ENCODE measurements around the gene PPP1R14C.

PPP1R14C gene

DNA sequence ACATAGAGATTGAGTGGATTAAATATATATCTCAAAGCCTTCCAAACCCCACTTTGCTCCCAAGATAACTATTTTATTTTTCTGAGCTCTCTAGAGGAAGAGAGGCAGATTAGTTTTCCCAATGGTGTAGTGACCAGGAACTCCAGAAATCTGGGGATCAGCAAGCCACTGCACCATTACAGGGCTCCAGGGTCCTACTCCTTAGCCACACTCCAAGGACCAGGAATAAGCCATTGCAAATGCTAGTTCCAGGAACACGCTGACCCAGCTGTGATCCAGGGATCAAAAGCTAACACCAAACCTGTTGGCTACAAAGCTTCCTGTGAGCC is 128.3 kb downstream of the PPP1R14C start:
- Histone ChIP-seq H4K20me1 (ENCODE audit: insufficient read depth, low read length) (no peaks in the 10 kb centered on the region), H3K9me3 (ENCODE audit: insufficient read depth, low read length) (no peaks in the 10 kb centered on the region), H3K4me3 (ENCODE audit: low read length) (no peak overlapping the region), H3K27me3 (ENCODE audit: low read depth, low read length) (no peaks in the 10 kb centered on the region), H3K4me1 (ENCODE audit: low read length) (no peaks in the 10 kb centered on the region), H3K27ac (ENCODE audit: low read length) (no peak overlapping the region), H3K9ac (ENCODE audit: low read length) (no peak overlapping the region), H2AFZ (ENCODE audit: low read depth, low read length) (no peak overlapping the region), H3K36me3 (replicated peaks; ENCODE audit: low read depth, low read length) (no peaks in the 10 kb centered on the region), H3K79me2 (ENCODE audit: low read length) (no peaks in the 10 kb centered on the region), H3K4me2 (ENCODE audit: low read length) (no peak overlapping the region)
- TF ChIP-seq EZH2phosphoT487 (IDR thresholded peaks at IDR 0.05; ENCODE audit: low read depth) = no peak
- TF ChIP-seq, protein P1, sequence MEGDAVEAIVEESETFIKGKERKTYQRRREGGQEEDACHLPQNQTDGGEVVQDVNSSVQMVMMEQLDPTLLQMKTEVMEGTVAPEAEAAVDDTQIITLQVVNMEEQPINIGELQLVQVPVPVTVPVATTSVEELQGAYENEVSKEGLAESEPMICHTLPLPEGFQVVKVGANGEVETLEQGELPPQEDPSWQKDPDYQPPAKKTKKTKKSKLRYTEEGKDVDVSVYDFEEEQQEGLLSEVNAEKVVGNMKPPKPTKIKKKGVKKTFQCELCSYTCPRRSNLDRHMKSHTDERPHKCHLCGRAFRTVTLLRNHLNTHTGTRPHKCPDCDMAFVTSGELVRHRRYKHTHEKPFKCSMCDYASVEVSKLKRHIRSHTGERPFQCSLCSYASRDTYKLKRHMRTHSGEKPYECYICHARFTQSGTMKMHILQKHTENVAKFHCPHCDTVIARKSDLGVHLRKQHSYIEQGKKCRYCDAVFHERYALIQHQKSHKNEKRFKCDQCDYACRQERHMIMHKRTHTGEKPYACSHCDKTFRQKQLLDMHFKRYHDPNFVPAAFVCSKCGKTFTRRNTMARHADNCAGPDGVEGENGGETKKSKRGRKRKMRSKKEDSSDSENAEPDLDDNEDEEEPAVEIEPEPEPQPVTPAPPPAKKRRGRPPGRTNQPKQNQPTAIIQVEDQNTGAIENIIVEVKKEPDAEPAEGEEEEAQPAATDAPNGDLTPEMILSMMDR (IDR thresholded peaks at IDR 0.05; ENCODE audit: low read depth, low read length) = no peak

DNA sequence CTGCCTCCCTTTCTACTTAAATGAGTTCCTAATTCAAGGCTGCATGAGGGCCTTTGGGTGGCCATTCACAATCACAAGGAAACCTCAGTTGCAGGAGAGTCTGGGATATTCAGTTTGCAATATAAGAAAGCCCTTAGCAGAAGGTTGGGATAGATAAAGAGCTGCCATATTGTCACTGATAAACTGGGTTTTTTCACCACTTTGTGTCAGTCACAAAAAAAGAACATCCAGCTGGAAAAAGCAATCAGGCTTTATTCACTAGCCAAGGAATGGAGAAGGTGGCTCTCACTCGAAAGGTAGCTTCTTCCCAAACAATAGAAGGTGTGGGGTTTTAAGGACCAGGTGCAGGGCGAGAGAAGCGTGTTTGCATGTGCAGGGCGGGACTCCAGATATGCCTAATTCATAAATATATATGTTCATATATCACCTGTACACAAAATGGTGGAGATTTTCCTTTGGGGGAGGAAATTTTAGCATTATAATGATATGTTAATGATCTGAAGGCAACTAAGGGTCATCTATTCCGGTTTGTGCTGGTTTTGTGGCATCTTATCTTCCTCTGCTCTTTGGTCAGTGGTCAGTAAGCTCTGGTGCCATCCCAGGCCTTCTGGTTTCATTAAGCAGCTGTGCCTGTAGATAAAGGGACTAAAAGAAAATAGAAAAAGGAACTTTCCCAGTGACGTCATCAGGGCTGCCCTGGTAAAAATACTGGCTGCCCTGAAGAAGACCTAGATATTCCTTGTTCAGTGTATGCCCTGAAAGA is 128.8 kb downstream of the PPP1R14C start:
- no peaks in the 10 kb centered on the region for H3K36me3 ChIP-seq (replicated peaks; ENCODE audit: low read depth, low read length)
- H4K20me1 ChIP-seq (ENCODE audit: insufficient read depth, low read length) = no peaks in the 10 kb centered on the region
- no peak overlapping the region for H3K9ac ChIP-seq (ENCODE audit: low read length)
- no peak overlapping the region for H3K4me2 ChIP-seq (ENCODE audit: low read length)
- H3K4me3 ChIP-seq (ENCODE audit: low read length) = no peak overlapping the region
- no peaks in the 10 kb centered on the region for H3K27me3 ChIP-seq (ENCODE audit: low read depth, low read length)
- TF ChIP-seq EZH2phosphoT487 (IDR thresholded peaks at IDR 0.05; ENCODE audit: low read depth) = no peak
- TF ChIP-seq, protein P1 (IDR thresholded peaks at IDR 0.05; ENCODE audit: low read depth, low read length) = no peak
- H3K79me2 ChIP-seq (ENCODE audit: low read length) = no peaks in the 10 kb centered on the region
- no peaks in the 10 kb centered on the region for H3K9me3 ChIP-seq (ENCODE audit: insufficient read depth, low read length)
- H3K27ac ChIP-seq (ENCODE audit: low read length) = no peak overlapping the region
- no peaks in the 10 kb centered on the region for H3K4me1 ChIP-seq (ENCODE audit: low read length)
- H2AFZ ChIP-seq (ENCODE audit: low read depth, low read length) = no peak overlapping the region

DNA sequence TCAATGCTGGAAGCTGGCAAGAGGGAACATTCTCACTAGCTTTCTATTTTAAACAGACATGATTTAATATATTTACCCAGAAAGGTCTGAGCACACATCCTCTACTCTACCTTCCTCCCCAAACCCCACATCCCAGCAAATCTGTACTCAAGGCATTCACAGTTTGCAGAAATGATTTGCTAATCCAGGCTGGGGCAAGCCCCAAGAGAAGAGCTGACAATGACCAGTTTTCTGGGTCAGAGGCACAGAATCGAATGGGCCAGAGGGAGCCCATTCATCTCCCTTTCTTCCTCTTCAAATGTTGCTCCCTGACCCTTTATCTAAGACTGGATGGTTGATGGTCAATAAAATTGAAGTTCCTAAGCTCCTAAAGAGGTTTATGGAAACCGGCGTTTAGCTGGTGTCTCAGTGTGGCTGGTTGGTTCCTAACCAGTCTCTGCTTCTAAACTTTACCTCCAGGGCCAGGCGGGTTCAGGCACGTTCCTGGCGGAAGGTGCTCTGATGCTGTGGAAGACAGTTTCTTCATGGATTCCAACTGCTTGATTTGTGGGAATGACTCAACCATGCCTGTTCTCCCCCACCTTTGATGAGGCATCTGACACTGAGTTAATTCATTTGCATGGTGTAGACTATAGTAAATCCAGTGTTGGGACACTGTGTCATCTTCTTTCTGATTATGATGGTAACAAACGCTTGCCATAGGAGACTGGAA is 129.6 kb downstream of the PPP1R14C start:
- no peak for TF ChIP-seq EZH2phosphoT487 (IDR thresholded peaks at IDR 0.05; ENCODE audit: low read depth)
- TF ChIP-seq, protein P1 (IDR thresholded peaks at IDR 0.05; ENCODE audit: low read depth, low read length) = no peak
- Histone ChIP-seq H2AFZ (ENCODE audit: low read depth, low read length) (no peak overlapping the region), H3K4me1 (ENCODE audit: low read length) (no peaks in the 10 kb centered on the region)

GRCh38 chr6:150272976-150273315 is 130.1 kb downstream of the PPP1R14C start:
- H3K9ac ChIP-seq (ENCODE audit: low read length) = no peak overlapping the region
- no peak overlapping the region for H2AFZ ChIP-seq (ENCODE audit: low read depth, low read length)
- H3K36me3 ChIP-seq (replicated peaks; ENCODE audit: low read depth, low read length) = no peaks in the 10 kb centered on the region
- no peaks in the 10 kb centered on the region for H3K4me1 ChIP-seq (ENCODE audit: low read length)
- H3K4me3 ChIP-seq (ENCODE audit: low read length) = no peak overlapping the region
- no peaks in the 10 kb centered on the region for H3K79me2 ChIP-seq (ENCODE audit: low read length)
- no peaks in the 10 kb centered on the region for H3K27me3 ChIP-seq (ENCODE audit: low read depth, low read length)
- TF ChIP-seq, protein P1 (IDR thresholded peaks at IDR 0.05; ENCODE audit: low read depth, low read length) = no peak
- TF ChIP-seq EZH2phosphoT487 (IDR thresholded peaks at IDR 0.05; ENCODE audit: low read depth) = no peak
- H3K4me2 ChIP-seq (ENCODE audit: low read length) = no peak overlapping the region
- H4K20me1 ChIP-seq (ENCODE audit: insufficient read depth, low read length) = no peaks in the 10 kb centered on the region
- H3K9me3 ChIP-seq (ENCODE audit: insufficient read depth, low read length) = no peaks in the 10 kb centered on the region
- H3K27ac ChIP-seq (ENCODE audit: low read length) = no peak overlapping the region

More for the DNA sequence above, 129.6 kb downstream of the PPP1R14C start:
- no peak overlapping the region for H3K4me2 ChIP-seq (ENCODE audit: low read length)
- H3K27me3 ChIP-seq (ENCODE audit: low read depth, low read length) = no peaks in the 10 kb centered on the region
- no peaks in the 10 kb centered on the region for H4K20me1 ChIP-seq (ENCODE audit: insufficient read depth, low read length)
- H3K36me3 ChIP-seq (replicated peaks; ENCODE audit: low read depth, low read length) = no peaks in the 10 kb centered on the region
- H3K9me3 ChIP-seq (ENCODE audit: insufficient read depth, low read length) = no peaks in the 10 kb centered on the region
- no peak overlapping the region for H3K27ac ChIP-seq (ENCODE audit: low read length)
- no peak overlapping the region for H3K4me3 ChIP-seq (ENCODE audit: low read length)
- no peak overlapping the region for H3K9ac ChIP-seq (ENCODE audit: low read length)
- H3K79me2 ChIP-seq (ENCODE audit: low read length) = no peaks in the 10 kb centered on the region

Measured in OCI-LY3 (cell line).